Measurements from ENCODE around the gene PSME3.
"Not testable (repeated sequence)": the region's sequence is repeated elsewhere in the genome, so short reads cannot be mapped to it uniquely, and the experiment has no call there.

PSME3 gene

DNA sequence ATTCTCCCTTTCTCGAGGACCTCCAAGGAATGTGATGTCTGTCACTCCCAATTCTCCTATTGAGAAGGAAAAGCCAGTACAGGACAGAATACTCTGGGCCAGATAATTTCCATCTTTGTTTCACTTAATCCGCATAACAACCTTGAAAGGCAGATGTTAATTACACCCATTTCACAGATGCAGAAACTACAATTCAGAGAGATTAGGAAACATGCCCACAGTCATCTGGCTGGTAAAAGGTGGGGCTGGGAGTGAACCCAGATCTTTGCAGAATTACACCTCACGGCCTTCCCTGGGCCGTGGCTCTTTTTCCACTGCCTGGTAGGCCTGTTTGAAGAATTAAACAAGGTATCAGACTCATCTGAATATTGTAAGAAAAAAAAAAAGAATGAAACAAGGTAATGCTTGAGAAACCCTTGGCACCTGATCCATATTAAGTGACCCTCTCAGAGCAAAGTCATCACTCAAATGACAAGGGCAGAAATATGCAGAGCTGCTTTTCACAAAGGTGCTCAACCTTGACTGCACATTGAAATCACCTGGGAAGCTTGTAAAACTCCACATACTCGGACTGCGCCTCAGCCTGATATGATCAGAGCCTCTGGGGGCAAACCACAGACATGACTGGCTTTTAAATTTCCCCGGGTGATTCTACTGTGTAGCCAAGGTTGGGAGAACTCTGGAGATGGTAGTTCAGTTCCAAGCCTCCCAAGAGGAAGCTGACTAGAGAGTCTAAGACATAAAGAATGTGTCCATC lies 50.8 kb downstream of the PSME3 start:
- H3K4me3 ChIP-seq (ENCODE audit: low read depth, low read length): no peak overlapping the region
- no peak for DNase-seq (ENCODE audit: low read depth, low spot score)
- in situ Hi-C loops (cut with HindIII; ENCODE audit: low sequenced_read_pairs): no loop called here
- TF ChIP-seq, protein P1, sequence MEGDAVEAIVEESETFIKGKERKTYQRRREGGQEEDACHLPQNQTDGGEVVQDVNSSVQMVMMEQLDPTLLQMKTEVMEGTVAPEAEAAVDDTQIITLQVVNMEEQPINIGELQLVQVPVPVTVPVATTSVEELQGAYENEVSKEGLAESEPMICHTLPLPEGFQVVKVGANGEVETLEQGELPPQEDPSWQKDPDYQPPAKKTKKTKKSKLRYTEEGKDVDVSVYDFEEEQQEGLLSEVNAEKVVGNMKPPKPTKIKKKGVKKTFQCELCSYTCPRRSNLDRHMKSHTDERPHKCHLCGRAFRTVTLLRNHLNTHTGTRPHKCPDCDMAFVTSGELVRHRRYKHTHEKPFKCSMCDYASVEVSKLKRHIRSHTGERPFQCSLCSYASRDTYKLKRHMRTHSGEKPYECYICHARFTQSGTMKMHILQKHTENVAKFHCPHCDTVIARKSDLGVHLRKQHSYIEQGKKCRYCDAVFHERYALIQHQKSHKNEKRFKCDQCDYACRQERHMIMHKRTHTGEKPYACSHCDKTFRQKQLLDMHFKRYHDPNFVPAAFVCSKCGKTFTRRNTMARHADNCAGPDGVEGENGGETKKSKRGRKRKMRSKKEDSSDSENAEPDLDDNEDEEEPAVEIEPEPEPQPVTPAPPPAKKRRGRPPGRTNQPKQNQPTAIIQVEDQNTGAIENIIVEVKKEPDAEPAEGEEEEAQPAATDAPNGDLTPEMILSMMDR (IDR thresholded peaks at IDR 0.05; ENCODE audit: low read depth, low read length): no peak

DNA sequence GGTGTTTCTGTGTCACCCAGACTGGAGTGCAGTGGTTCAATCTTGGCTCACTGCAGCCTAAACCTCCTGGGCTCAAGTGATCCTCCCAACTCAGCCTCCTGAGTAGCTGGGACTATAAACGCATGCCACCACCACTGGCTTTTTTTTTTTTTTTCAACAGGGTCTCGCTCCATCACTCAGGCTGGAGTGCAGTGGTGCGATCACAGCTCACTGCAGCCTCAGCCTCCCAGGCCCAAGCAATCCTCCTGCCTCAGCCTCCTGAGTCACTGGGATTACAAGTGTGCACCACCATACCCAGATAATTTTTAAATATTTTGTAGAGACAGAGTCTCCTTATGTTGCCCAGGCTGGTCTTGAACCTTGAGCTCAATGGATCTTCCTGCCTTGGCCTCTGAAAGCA lies 52.6 kb downstream of the PSME3 start:
- in situ Hi-C loops (cut with HindIII; ENCODE audit: low sequenced_read_pairs); H3K4me3 ChIP-seq (ENCODE audit: low read depth, low read length); DNase-seq (ENCODE audit: low read depth, low spot score): not testable (repeated sequence)

DNA sequence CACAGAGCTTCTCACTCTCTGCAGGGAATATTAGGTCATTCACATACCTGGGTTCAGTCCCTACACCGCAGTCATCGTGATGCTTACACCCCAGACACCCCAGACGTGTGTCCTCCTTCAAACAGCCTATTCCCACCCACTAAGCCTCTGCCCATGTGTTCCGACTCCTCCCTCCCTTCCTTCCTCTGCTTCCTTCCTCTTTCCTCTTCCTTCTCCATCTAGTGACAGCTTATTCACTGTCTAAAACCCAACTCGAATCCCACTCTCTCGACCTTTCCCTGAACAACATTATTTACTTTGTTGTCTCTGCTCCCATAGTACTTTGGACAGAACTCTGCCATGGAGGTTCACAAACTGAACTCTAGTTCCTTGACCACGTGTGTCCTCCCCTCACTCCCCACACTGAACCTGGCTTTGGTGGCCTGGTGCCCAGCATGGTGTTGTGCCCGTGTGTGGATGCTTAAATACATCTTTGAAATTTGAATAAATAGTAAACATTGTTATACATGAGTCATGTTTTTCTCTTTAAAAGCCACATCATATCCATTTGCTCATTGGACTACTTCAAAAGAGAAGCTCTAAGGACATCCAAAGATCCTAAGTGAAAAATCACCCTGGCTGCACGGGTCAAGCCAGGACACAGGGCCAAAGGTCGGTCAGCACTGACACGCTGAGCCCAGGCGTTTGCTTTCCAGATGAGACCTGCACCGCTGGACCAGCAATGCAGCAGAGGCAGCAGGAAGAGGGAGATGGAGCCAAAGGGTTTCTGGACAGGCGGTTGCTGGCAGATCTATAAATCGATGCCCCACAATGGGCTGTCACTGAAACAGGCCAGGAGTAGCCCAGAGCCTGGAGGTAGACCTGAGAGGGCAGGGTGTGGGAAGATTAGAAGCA lies 53.3 kb downstream of the PSME3 start:
- TF ChIP-seq, protein P1 (IDR thresholded peaks at IDR 0.05; ENCODE audit: low read depth, low read length): no peak
- no peak for DNase-seq (ENCODE audit: low read depth, low spot score)
- H3K4me3 ChIP-seq (ENCODE audit: low read depth, low read length): no peak overlapping the region
- in situ Hi-C loops (cut with HindIII; ENCODE audit: low sequenced_read_pairs): no loop called here

DNA sequence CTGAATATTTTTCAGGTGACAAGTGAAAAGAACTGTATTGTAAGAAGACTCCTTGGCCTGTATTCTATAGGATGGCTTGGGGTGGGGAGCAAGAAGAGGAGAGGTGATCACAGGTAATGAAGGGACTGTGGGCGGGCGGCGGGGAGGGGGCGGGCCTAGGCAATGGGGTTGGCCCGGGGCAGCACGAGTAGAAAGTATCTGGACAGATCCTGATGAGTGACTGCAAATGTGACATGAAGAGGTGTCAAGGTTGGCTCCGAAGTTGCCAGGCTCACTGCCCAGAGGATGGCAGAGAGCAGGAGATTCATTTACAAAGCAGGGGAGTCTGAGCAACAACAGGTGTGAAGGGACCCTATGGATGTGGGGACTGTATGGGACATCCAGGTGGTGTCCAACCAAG lies 56.6 kb downstream of the PSME3 start:
- no peak for DNase-seq (ENCODE audit: low read depth, low spot score)
- TF ChIP-seq, protein P1 (IDR thresholded peaks at IDR 0.05; ENCODE audit: low read depth, low read length): no peak
- H3K4me3 ChIP-seq (ENCODE audit: low read depth, low read length): no peak overlapping the region
- in situ Hi-C loops (cut with HindIII; ENCODE audit: low sequenced_read_pairs): no loop called here

DNA sequence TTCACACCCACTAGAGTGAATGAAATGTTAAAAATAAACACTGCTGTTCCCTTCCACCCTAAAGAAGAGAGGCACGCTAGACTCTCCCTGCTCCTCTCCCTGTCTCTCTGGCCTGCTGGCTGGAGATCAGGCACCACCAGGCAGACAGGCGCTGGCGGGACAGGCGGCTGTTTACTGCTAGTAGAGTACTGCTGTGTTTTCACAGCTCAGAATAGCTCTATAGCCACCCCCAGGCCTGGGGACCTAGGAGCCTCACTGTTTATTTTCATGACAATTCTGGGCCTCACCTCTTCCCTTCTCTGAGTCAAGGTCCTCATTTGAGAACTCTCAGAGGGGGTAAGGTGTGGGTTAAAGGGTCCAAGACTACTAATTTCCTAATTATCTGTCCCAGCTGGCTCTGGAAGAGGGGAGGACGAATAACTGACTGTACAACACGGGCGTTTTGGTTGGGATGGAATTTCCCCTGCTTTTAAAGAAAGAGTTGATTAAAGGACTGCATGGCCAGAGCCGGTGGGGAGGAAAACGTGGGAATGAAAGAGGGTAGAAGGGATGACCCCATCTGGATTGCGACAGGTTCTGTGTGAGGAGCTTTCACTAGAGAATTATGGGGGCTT lies 58.4 kb downstream of the PSME3 start:
- TF ChIP-seq, protein P1 (IDR thresholded peaks at IDR 0.05; ENCODE audit: low read depth, low read length): no peak
- H3K4me3 ChIP-seq (ENCODE audit: low read depth, low read length): no peak overlapping the region
- in situ Hi-C loops (cut with HindIII; ENCODE audit: low sequenced_read_pairs): no loop called here
- no peak for DNase-seq (ENCODE audit: low read depth, low spot score)

DNA sequence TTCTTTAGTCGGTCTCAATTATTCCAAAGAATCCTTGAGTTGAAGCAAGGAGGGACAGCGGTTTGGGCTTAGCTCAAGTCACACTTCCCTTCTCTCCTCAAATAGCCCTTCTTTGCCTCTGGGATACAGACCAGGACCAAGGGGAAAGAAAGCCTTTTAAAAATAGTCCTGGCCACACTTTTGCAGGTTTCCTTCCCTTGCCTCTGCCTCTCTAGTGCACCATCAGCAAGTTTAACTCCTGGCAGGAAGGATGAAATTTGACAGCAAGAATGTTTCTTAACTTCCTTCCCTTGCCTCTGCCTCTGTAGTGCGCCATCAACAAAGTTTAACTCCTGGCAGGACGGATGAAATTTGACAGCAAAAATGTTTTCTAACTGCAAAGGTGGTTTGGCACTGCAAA lies 60.2 kb downstream of the PSME3 start:
- no peak overlapping the region for H3K4me3 ChIP-seq (ENCODE audit: low read depth, low read length)
- no peak for DNase-seq (ENCODE audit: low read depth, low spot score)
- in situ Hi-C loops (cut with HindIII; ENCODE audit: low sequenced_read_pairs): no loop called here
- TF ChIP-seq, protein P1 (IDR thresholded peaks at IDR 0.05; ENCODE audit: low read depth, low read length): no peak

All from astrocyte of the spinal cord (primary cell).